OCI-LY7 (cell line): ENCODE data around the gene RNF145. TPM values are rescaled to one million over a fixed set of nuclear protein-coding genes. Genes with fewer than 3 reads are reported as not detected.

Experiments used
- BruUV-seq: library from RNA; stranded (reverse); fragments of 400-500 nt; replicated peaks from 2 replicates; lab custom pipeline; 2021; lab: Mats Ljungman, UMichigan
- CTCF ChIA-PET: fragments of 300-600 bp; sonication (Branson Sonifier 250); formaldehyde crosslinking; loops from one replicate; lab custom pipeline; 2022; ENCODE audit warnings: antibody characterized with exemption; ENCODE audit not compliant: unreplicated experiment; lab: Charles Lee
- POLR2A ChIA-PET: fragments of 300-600 bp; sonication (Branson Sonifier 250); formaldehyde crosslinking; loops from one replicate; lab custom pipeline; 2022; ENCODE audit warnings: antibody characterized with exemption; lab: Charles Lee
- DNase-seq: peaks from one replicate; pipeline ENCODE4 v3.0.0-alpha.2; 2015; ENCODE audit warnings: low spot score
- H2AFZ ChIP-seq: fragments of 200-600 bp; sonication (generic), shearing (Covaris generic); 2 replicates; pipeline ENCODE4 v1.6.1; 2014; ENCODE audit warnings: mild to moderate bottlenecking, antibody characterized with exemption, low read length, moderate library complexity
- H3K27ac ChIP-seq: fragments of 200-600 bp; sonication (generic); 2 replicates; pipeline ENCODE4 v1.5.1; 2014; ENCODE audit warnings: mixed run types, low read depth, mild to moderate bottlenecking, moderate library complexity, low read length, inconsistent platforms; ENCODE audit not compliant: poor library complexity, severe bottlenecking
- H3K36me3 ChIP-seq: fragments of 200-600 bp; sonication (generic); 2 replicates; pipeline ENCODE4 v1.6.1; 2014; ENCODE audit warnings: mild to moderate bottlenecking, antibody characterized with exemption, low read length, moderate library complexity, mixed read lengths; ENCODE audit not compliant: insufficient read depth
- H3K4me1 ChIP-seq: fragments of 200-600 bp; sonication (generic); 2 replicates; pipeline ENCODE4 v1.5.1; 2014; ENCODE audit warnings: mild to moderate bottlenecking, low read length; ENCODE audit not compliant: insufficient read depth, poor library complexity, severe bottlenecking
- H3K4me2 ChIP-seq: fragments of 200-600 bp; sonication (generic); 2 replicates; pipeline ENCODE4 v1.6.1; 2014; ENCODE audit warnings: mild to moderate bottlenecking, low read length
- H3K4me3 ChIP-seq: fragments of 200-600 bp; sonication (generic); 2 replicates; pipeline ENCODE4 v1.5.1; 2014; ENCODE audit warnings: mild to moderate bottlenecking, low read depth, low read length; ENCODE audit not compliant: poor library complexity, severe bottlenecking
- H3K79me2 ChIP-seq: fragments of 200-600 bp; sonication (generic); 2 replicates; pipeline ENCODE4 v1.6.1; 2016; ENCODE audit warnings: low read depth, mild to moderate bottlenecking, low read length, moderate library complexity, mixed read lengths; ENCODE audit not compliant: insufficient read depth
- H3K9me2 ChIP-seq: fragments of 200-600 bp; sonication (generic); 2 replicates; pipeline ENCODE4 v1.6.1; 2016; ENCODE audit warnings: mild to moderate bottlenecking, low read length, mixed read lengths; ENCODE audit not compliant: insufficient read depth
- H3K9me3 ChIP-seq: fragments of 200-600 bp; sonication (generic); 2 replicates; pipeline ENCODE4 v1.6.1; 2014; ENCODE audit warnings: mild to moderate bottlenecking, mixed run types, low read length, mixed read lengths
- H4K20me1 ChIP-seq: fragments of 200-600 bp; sonication (generic); 2 replicates; pipeline ENCODE4 v1.6.1; 2014; ENCODE audit warnings: mild to moderate bottlenecking, antibody characterized with exemption, low read length, moderate library complexity, mixed read lengths; ENCODE audit not compliant: insufficient read depth
- EZH2phosphoT487 ChIP-seq: fragments of 200-600 bp; sonication (generic); IDR thresholded peaks from 2 replicates; pipeline ENCODE4 v1.6.1; 2018; ENCODE audit warnings: low read depth, borderline replicate concordance, mild to moderate bottlenecking, mixed run types, antibody characterized with exemption, low read length, moderate library complexity, mixed read lengths
- intact Hi-C: fragments of 100-400 bp; cut with micrococcal nuclease; formaldehyde crosslinking; loops from one replicate; pipeline ENCODE4 v1.10.0; 2022; ENCODE audit not compliant: unreplicated experiment
- total RNA-seq, 2 experiments: library from RNA; depleted of rRNA in 1 of 2; stranded (reverse); fragments of >200 nt in 1 of 2; shearing (Covaris generic) in 1 of 2; gene quantifications; 2 replicates each; pipeline ENCODE4 v1.2.3, GENCODE V29; 2014 to 2022
- TF ChIP-seq, protein P1 (sequence below): fragments of 200-600 bp; sonication (generic); conservative IDR thresholded peaks from 2 replicates; pipeline ENCODE4 v1.5.1; 2014; ENCODE audit warnings: mild to moderate bottlenecking, antibody characterized with exemption, low read length, moderate library complexity, mixed read lengths

RNF145 gene
- total RNA-seq, 2 experiments from 2014 or later = 18.6 to 34.9 TPM

DNA sequence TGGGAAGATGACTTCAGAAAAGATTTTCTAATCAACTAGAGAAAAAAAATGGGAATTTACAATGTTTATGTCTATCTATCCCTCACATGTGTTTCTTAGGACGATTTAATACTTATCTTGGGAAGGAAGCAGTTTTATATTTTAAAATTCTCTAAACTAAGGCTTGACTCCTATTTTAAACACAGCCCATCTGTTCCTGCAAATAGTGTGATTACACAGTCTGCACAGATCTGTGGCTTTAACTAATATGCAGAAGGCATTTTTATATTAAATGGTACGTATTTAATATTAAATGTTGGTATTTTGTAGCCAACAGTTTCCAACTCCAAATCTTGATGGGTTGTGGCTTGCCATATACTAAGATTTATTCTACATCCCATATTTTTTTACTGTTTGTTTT lies 56.5 kb downstream of the RNF145 start:
- Histone ChIP-seq H3K4me2 (no peak overlapping the region), H3K79me2 (no peaks in the 10 kb centered on the region), H3K9me3 (no peaks in the 10 kb centered on the region), H4K20me1 (0 out of 2 replicates have a peak, but pooled peaks cover 4% of the 10 kb centered on the region), H3K4me3 (no peak overlapping the region), H3K36me3 (peaks cover 28% of the 10 kb centered on the region; the same call in 1 of the 2 replicates), H3K4me1 (peaks cover 20% of the 10 kb centered on the region), H3K27ac (no peak overlapping the region), H2AFZ (no peak overlapping the region), H3K9me2 (no peaks in the 10 kb centered on the region)
- intact Hi-C loops = no loop called here
- POLR2A ChIA-PET = no interaction called here
- no peak for DNase-seq
- TF ChIP-seq, protein P1, sequence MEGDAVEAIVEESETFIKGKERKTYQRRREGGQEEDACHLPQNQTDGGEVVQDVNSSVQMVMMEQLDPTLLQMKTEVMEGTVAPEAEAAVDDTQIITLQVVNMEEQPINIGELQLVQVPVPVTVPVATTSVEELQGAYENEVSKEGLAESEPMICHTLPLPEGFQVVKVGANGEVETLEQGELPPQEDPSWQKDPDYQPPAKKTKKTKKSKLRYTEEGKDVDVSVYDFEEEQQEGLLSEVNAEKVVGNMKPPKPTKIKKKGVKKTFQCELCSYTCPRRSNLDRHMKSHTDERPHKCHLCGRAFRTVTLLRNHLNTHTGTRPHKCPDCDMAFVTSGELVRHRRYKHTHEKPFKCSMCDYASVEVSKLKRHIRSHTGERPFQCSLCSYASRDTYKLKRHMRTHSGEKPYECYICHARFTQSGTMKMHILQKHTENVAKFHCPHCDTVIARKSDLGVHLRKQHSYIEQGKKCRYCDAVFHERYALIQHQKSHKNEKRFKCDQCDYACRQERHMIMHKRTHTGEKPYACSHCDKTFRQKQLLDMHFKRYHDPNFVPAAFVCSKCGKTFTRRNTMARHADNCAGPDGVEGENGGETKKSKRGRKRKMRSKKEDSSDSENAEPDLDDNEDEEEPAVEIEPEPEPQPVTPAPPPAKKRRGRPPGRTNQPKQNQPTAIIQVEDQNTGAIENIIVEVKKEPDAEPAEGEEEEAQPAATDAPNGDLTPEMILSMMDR = no peak
- BruUV-seq = no TSS peak
- CTCF ChIA-PET = no interaction called here

DNA sequence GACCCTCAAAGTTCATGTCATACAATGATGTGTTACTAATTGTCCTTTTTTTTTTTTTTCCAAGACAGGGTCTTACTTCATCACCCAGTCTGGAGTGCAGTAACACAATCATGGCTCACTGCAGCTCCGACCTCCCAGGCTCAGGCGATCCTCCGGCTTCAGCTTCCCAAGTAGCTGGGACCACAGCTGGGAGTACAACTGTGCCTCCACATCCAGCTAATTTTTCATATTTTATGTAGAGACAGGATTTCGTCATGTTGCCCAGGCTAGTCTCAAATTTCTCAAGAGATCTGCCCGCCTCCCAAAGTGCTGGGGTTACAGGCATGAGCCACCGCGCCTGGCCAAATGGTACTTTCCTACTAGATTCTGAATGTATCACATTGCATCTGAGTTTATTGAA lies 60.3 kb downstream of the RNF145 start:
- Histone ChIP-seq H3K9me2 (no peaks in the 10 kb centered on the region), H3K9me3 (no peaks in the 10 kb centered on the region), H4K20me1 (no peaks in the 10 kb centered on the region), H3K4me1 (peaks cover 6% of the 10 kb centered on the region), H3K79me2 (no peaks in the 10 kb centered on the region), H2AFZ (no peak overlapping the region), H3K4me2 (no peak overlapping the region), H3K4me3 (no peak overlapping the region), H3K36me3 (no peaks in the 10 kb centered on the region), H3K27ac (no peak overlapping the region)
- CTCF ChIA-PET = no interaction called here
- no TSS peak for BruUV-seq
- TF ChIP-seq, protein P1 = no peak
- TF ChIP-seq EZH2phosphoT487 = no peak
- intact Hi-C loops = no loop called here
- DNase-seq = no peak
- POLR2A ChIA-PET = interaction anchor here (0.7 kb wide), 1 partner anchor 21 kb away, joined by 3 read pairs; no protein-coding TSS in a partner anchor

DNA sequence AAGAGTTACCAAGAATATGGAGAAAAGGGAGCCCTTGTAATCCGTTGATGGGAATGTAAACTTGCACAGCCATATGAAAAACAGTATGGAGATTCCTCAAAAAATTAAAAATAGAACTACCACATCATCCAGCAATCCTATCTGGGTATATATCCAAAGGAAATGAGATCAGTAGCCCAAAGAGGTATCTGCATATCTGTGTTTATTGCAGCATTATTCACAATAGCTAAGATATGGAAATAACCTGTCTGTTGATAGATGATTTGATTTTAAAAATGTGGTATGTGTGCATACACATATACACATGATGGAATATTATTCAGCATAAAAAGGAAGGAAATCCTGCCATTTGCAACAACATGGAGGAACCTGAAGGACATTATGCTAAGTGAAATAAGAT lies 61.4 kb downstream of the RNF145 start:
- Histone ChIP-seq H3K4me3 (no peak overlapping the region), H3K79me2 (no peaks in the 10 kb centered on the region), H3K27ac (no peak overlapping the region), H3K36me3 (no peaks in the 10 kb centered on the region), H4K20me1 (no peaks in the 10 kb centered on the region), H3K4me2 (no peak overlapping the region), H2AFZ (no peak overlapping the region), H3K9me3 (no peaks in the 10 kb centered on the region), H3K9me2 (no peaks in the 10 kb centered on the region), H3K4me1 (no peaks in the 10 kb centered on the region)
- intact Hi-C loops = no loop called here
- POLR2A ChIA-PET = interaction anchor here (0.6 to 0.7 kb wide), 2 partner anchors 16 to 1197 kb away, joined by 3 to 4 read pairs; no protein-coding TSS in a partner anchor
- BruUV-seq = no TSS peak
- CTCF ChIA-PET = no interaction called here
- no peak for DNase-seq
- TF ChIP-seq, protein P1 = no peak
- TF ChIP-seq EZH2phosphoT487 = no peak
